Measurements from ENCODE around the gene SLC3A2. TPM values are rescaled to one million over a fixed set of nuclear protein-coding genes. Genes with fewer than 3 reads are reported as not detected.
A peak's percentile ranks its signal among the peaks of the same experiment; 100 is the strongest.

The SLC3A2 gene
- total RNA-seq, 1 experiment from 2014 or later, result 290 TPM

GRCh38 chr11:62863687-62864335, 16.9 kb upstream of the SLC3A2 start:
- H3K27me3 ChIP-seq (ENCODE audit: insufficient read depth, low read length), result no peaks in the 10 kb centered on the region
- H3K9me3 Mint-ChIP-seq, result no peaks in the 10 kb centered on the region
- no CpG with 5 or more reads among the region's 4 CpGs for WGBS (ENCODE audit: extremely low coverage, insufficient read length, low lambda C conversion rate)
- peaks cover 49% of the 10 kb centered on the region for H3K79me2 ChIP-seq (ENCODE audit: insufficient read depth, low read length)
- no peak overlapping the region for H3T11ph ChIP-seq (ENCODE audit: low read length)
- no peak overlapping the region for H3K9ac ChIP-seq (ENCODE audit: extremely low read depth, insufficient read length, low read length)
- no peak for DNase-seq
- no peak overlapping the region for H3K4ac ChIP-seq (ENCODE audit: low read depth, low read length)
- H3K9me3 ChIP-seq (ENCODE audit: control insufficient read depth, low read depth, low read length), result no peaks in the 10 kb centered on the region
- no peak overlapping the region for H2AK5ac ChIP-seq (ENCODE audit: insufficient read length, low read length)
- H3K4me2 ChIP-seq (ENCODE audit: insufficient read depth, insufficient read length, low read length), result no peak overlapping the region
- H4K5ac ChIP-seq (ENCODE audit: insufficient read length, low read depth, low read length), result no peak overlapping the region
- H3K4me1 Mint-ChIP-seq, result peaks cover 37 to 46% of the 10 kb centered on the region in 2 experiments
- H3K79me1 ChIP-seq (ENCODE audit: insufficient read depth, low read depth, low read length, poor library complexity, severe bottlenecking), result peaks cover 6% of the 10 kb centered on the region
- H3K14ac ChIP-seq (ENCODE audit: insufficient read depth, low read length), result no peak overlapping the region
- no peak overlapping the region; a peak in 1 of 5 replicates for H3K4me3 Mint-ChIP-seq
- no peak overlapping the region for H4K91ac ChIP-seq (ENCODE audit: insufficient read length, low read depth, low read length)
- no peak overlapping the region for H3K56ac ChIP-seq (ENCODE audit: insufficient read length, low read depth, low read length)
- peaks cover 33 to 61% (median 45%) of the 10 kb centered on the region in 3 experiments; a peak in 6 of 7 replicates for H3K36me3 Mint-ChIP-seq (ENCODE audit: insufficient read depth in 1 of 3, low read depth in 3 of 3)
- no peaks in the 10 kb centered on the region for H3K23me2 ChIP-seq (ENCODE audit: insufficient read length, low read depth, low read length, poor library complexity, severe bottlenecking)
- peak overlapping the region in 1 of 3 experiments; percentile 61; a peak in 1 of 7 replicates for H3K27ac Mint-ChIP-seq
- H3K27me3 Mint-ChIP-seq (ENCODE audit: low read depth), result no peaks in the 10 kb centered on the region
- H3K23ac ChIP-seq (ENCODE audit: insufficient read length, low read depth, low read length), result no peak overlapping the region
- H2AFZ ChIP-seq (ENCODE audit: low read length), result no peak overlapping the region
- H2BK5ac ChIP-seq (ENCODE audit: insufficient read length, low read length), result no peak overlapping the region
- H2BK20ac ChIP-seq (ENCODE audit: low read depth, low read length, poor library complexity, severe bottlenecking), result no peak overlapping the region
- no peak for TF ChIP-seq CTCF (conservative IDR thresholded peaks at IDR 0.05)
- H3K27ac ChIP-seq (ENCODE audit: insufficient read length, low read depth, low read length), result no peak overlapping the region
- H2BK120ac ChIP-seq (ENCODE audit: low read depth, low read length, poor library complexity, severe bottlenecking), result no peak overlapping the region
- no peak overlapping the region for H2BK15ac ChIP-seq (ENCODE audit: low read depth, low read length)
- no peaks in the 10 kb centered on the region for H4K20me1 ChIP-seq (ENCODE audit: control insufficient read depth, insufficient read depth, insufficient read length)
- H3K4me1 ChIP-seq (ENCODE audit: insufficient read depth, low read length), result no peaks in the 10 kb centered on the region; the same call in 1 of the 2 replicates
- H3K18ac ChIP-seq (ENCODE audit: insufficient read length, low read depth, low read length), result no peak overlapping the region
- no peak overlapping the region for H2BK12ac ChIP-seq (ENCODE audit: insufficient read length, low read depth, low read length)
- no peak overlapping the region for H4K8ac ChIP-seq (replicated peaks; ENCODE audit: insufficient read length, low read depth, low read length)

Data from H9 (cell line).